Thyroid gland (tissue), 4 donors: ENCODE measurements around the gene BUD31.

ENCODE experiments used
- POLR2A ChIP-seq, 2 donors: fragments of 450-650 bp; IDR thresholded peaks; one replicate each; pipeline ENCODE4 v1.6.1; 2017; ENCODE audit warnings: antibody characterized with exemption in 2 of 2, mild to moderate bottlenecking in 2 of 2, moderate library complexity in 1 of 2
- TF ChIP-seq, protein P1 (sequence below), 6 experiments: fragments of 200-600 bp in 3 of 6; fragments of 450-650 bp in 3 of 6; sonication (generic) in 3 of 6; IDR thresholded peaks; one replicate each; pipeline ENCODE4 v1.5.1; 2016 to 2019; ENCODE audit warnings: antibody characterized with exemption in 6 of 6, mild to moderate bottlenecking in 2 of 6, inconsistent platforms in 1 of 6, moderate library complexity in 1 of 6

DNA sequence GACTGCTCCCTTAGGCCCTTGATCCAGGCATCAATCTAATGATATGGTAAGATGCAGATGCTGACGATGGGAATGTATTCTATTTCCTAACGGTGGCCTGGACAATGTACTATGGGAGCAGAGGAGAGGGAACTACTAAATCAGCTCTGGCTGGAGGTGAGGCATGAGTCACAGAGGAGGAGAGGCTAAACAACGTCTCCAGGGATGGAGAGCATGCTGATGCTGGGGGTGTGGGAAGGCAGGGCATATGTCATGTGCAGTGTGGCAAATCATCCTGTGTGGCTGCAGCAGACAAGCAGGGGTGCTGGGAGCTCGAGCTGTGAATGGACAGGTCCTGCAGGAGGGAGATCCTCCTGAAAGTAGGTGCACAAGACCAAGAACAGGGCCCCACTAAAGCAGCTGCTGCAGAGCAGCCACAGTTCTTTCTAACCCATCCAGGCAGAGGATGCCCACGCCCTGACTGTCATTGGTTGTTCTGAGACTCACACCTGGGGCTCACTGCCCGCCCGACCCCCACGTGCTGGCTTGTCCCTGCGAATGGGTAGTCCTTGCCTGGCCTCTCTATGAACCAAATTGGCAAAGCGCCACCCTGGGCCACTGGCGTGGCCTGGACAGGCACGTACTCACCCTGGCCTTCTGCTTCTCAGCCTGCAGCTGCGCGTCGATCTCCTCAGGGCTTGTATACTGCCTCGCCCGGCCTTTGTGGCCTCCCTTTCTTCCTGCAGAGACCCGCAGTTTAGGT lies 4.4 kb upstream of the BUD31 start:
- TF ChIP-seq, protein P1, sequence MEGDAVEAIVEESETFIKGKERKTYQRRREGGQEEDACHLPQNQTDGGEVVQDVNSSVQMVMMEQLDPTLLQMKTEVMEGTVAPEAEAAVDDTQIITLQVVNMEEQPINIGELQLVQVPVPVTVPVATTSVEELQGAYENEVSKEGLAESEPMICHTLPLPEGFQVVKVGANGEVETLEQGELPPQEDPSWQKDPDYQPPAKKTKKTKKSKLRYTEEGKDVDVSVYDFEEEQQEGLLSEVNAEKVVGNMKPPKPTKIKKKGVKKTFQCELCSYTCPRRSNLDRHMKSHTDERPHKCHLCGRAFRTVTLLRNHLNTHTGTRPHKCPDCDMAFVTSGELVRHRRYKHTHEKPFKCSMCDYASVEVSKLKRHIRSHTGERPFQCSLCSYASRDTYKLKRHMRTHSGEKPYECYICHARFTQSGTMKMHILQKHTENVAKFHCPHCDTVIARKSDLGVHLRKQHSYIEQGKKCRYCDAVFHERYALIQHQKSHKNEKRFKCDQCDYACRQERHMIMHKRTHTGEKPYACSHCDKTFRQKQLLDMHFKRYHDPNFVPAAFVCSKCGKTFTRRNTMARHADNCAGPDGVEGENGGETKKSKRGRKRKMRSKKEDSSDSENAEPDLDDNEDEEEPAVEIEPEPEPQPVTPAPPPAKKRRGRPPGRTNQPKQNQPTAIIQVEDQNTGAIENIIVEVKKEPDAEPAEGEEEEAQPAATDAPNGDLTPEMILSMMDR (IDR thresholded peaks at IDR 0.05): no peak
- no peak for TF ChIP-seq POLR2A (IDR thresholded peaks at IDR 0.05)
